ENCODE results near the gene ITGAX.

ITGAX gene

DNA sequence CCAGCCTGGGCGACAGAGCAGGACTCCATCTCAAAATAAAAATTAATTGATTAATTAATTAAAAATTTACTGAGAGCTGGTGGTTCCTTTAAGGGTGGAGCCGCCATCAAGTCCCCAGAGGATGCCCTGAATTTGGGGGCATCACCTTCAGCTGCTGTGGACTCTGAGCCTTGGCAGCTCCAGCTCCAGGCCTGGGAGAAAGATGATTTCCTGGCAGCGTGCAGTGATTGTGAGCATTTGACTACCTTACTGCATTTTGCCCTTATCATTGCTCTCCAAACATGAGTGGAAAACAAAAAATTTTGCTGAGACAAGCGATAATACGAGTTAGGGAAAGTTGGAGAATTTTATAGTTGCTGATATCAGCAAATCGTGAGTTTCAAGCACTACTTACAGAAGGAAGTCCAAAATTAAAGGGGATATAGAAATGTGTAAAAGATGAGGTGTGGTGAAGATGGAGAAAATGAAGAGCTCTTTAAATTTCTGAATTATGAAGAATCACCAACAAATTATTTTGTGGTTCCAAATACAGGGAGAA is 35.6 kb downstream of the ITGAX start:
- no peak for DNase-seq (ENCODE audit: low spot score)
- TF ChIP-seq, protein P1, sequence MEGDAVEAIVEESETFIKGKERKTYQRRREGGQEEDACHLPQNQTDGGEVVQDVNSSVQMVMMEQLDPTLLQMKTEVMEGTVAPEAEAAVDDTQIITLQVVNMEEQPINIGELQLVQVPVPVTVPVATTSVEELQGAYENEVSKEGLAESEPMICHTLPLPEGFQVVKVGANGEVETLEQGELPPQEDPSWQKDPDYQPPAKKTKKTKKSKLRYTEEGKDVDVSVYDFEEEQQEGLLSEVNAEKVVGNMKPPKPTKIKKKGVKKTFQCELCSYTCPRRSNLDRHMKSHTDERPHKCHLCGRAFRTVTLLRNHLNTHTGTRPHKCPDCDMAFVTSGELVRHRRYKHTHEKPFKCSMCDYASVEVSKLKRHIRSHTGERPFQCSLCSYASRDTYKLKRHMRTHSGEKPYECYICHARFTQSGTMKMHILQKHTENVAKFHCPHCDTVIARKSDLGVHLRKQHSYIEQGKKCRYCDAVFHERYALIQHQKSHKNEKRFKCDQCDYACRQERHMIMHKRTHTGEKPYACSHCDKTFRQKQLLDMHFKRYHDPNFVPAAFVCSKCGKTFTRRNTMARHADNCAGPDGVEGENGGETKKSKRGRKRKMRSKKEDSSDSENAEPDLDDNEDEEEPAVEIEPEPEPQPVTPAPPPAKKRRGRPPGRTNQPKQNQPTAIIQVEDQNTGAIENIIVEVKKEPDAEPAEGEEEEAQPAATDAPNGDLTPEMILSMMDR (IDR thresholded peaks at IDR 0.05; ENCODE audit: extremely low read depth, missing control alignments), result no peak

DNA sequence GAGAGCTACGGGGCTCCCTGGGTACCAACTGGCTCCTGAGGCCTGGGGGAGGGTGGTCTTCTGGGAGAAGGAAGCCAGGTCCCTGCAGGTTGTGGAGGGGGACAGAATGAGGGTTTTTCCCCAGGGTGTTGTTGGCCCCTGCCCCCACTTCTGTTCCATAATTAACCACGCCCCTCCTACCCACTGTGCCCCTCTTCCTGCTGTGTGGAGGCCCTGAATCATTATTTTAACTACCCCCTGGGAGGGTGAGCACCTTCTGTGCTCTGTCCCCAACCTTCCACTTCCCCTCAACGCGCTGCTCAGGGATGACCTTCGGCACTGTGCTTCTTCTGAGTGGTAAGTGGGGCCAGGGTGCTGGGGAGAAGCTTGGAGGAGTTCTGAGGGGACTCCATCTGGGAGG is 38.1 kb downstream of the ITGAX start, which contains the start of gene ITGAD:
Gene ITGAD, plus strand, starts transcription at position 280 of the 400 bp plus-strand sequence. Its CDS starts 26 bp downstream, at position 306.
- TF ChIP-seq, protein P1 (IDR thresholded peaks at IDR 0.05; ENCODE audit: extremely low read depth, missing control alignments), result no peak
- no peak for DNase-seq (ENCODE audit: low spot score)

DNA sequence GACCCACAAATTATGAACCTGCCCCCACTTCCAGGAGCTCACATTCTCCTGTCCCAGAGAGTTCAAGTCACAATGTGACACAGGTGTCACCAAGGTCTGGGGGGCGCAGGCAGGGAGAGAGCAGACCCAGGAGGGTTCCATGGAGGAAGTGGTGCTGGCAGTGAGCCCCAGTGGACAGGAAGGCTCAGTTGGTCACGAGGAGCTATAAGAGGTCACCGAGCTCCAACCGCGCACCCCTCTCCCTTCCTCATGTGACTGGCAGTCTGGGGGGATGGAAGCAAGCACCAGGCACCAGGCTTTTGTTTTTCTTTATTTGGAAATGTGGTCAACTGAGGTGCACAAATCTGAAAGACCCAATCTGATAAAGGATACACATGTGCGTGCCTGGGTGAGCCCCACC is 40.7 kb downstream of the ITGAX start:
- TF ChIP-seq, protein P1 (IDR thresholded peaks at IDR 0.05; ENCODE audit: extremely low read depth, missing control alignments), result no peak
- DNase-seq (ENCODE audit: low spot score), result no peak

DNA sequence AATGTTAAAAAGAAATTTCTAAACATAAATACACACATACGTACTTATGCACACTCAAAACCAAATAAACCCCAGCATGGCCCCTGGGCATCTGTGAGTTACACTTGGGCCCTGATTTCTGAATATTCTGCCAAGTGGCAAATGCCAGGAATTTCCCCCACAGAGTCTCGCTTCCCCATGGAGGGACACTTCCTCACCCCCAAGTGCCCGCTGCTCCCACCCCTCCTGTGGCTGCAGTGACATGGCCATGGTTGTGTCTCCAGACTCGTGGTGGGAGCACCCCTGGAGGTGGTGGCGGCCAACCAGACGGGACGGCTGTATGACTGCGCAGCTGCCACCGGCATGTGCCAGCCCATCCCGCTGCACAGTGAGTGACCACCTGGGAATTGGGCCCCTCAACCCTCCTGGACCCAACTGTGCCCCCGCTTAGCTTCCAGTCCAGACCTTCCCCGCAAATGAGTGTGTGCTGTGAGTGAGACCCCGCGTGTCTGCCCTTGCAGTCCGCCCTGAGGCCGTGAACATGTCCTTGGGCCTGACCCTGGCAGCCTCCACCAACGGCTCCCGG is 42.2 kb downstream of the ITGAX start:
- TF ChIP-seq, protein P1 (IDR thresholded peaks at IDR 0.05; ENCODE audit: extremely low read depth, missing control alignments), result no peak

DNA sequence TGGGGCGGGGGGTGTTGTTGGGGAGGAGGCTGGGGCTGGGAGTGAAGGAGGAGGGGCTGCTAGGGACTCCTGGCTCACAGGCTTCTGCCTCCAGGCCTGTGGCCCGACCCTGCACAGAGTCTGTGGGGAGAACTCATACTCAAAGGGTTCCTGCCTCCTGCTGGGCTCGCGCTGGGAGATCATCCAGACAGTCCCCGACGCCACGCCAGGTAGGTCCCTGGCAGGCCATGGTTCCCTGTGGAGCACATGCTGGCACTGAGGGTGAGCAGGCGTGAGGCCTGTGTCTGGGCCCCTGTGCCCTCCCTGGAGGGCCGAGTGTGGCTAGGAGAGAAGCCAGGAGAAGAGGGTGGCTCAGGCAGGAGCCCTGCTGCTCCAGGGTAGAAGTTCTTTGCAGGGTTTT is 42.7 kb downstream of the ITGAX start:
- no peak for DNase-seq (ENCODE audit: low spot score)
- TF ChIP-seq, protein P1 (IDR thresholded peaks at IDR 0.05; ENCODE audit: extremely low read depth, missing control alignments), result no peak

More for the DNA sequence above, 42.2 kb downstream of the ITGAX start:
- DNase-seq (ENCODE audit: low spot score), result no peak

DNA sequence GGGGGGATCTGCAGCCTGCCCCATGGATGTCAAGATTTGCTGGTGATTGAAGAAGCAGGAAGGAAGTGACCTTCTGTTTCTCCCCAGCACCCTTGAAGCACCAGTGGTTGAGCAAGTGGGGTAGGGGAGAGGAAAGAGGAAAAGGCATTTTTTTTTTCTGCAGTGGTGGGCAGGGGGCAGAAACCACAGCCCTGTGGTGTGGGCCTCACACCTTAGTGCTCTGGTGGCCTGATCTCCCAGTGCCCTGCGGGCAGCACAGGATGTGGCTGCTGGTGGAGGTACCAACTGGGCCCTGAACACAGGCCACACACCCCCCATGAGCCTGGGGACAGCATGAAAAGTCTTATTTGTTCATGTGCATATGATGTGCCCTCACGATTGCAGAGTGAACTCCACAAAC is 45.2 kb downstream of the ITGAX start:
- DNase-seq (ENCODE audit: low spot score), result no peak
- TF ChIP-seq, protein P1 (IDR thresholded peaks at IDR 0.05; ENCODE audit: extremely low read depth, missing control alignments), result no peak

DNA sequence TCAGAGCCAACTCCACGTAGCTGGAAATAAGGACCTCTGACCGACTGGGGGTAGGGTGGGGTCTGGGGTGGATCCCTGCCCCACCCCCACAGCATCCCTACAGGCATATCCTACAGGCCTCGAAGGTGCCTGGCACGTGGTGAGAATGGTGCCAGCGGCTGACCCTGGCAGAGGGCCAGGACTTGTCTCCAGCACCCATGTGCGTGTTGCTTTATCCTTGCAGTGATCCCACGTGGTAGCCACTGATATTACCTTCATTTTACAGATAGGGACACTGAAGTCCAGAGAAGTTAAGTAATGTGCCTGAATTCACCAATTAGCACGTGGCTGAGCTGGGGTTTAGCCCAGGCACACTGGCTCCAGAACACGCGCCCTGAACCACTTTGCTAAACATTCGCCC is 46.5 kb downstream of the ITGAX start:
- no peak for DNase-seq (ENCODE audit: low spot score)
- TF ChIP-seq, protein P1 (IDR thresholded peaks at IDR 0.05; ENCODE audit: extremely low read depth, missing control alignments), result no peak

All from GM20000 (cell line).